Spleen (tissue), 7 donors: ENCODE measurements around the gene CETP.

Experiments
- POLR2A ChIP-seq, 3 donors: fragments of 450-650 bp; IDR thresholded peaks; one replicate each; pipeline ENCODE4 v1.5.1; 2017; ENCODE audit warnings: antibody characterized with exemption in 3 of 3, mild to moderate bottlenecking in 1 of 3
- TF ChIP-seq, protein P1 (sequence below), 11 experiments: fragments of 200-600 bp in 7 of 11; fragments of 450-650 bp in 4 of 11; sonication (generic) in 4 of 11; IDR thresholded peaks in 8 of 11; conservative IDR thresholded peaks in 3 of 11; 1 replicate in 7 of 11; 2 replicates in 4 of 11; pipeline versions ENCODE4 v1.4.0 to v1.8.0; 2016 to 2021; ENCODE audit warnings: antibody characterized with exemption in 11 of 11, inconsistent platforms in 4 of 11, mild to moderate bottlenecking in 1 of 11
- donor health status: DM: no; HTN: no; CAD: no; lungs with moderate emphysema.
- donor health status: DM: no; HTN: no; CAD: no.
- donor health status: DM: no; HTN: no; CAD: no.

DNA sequence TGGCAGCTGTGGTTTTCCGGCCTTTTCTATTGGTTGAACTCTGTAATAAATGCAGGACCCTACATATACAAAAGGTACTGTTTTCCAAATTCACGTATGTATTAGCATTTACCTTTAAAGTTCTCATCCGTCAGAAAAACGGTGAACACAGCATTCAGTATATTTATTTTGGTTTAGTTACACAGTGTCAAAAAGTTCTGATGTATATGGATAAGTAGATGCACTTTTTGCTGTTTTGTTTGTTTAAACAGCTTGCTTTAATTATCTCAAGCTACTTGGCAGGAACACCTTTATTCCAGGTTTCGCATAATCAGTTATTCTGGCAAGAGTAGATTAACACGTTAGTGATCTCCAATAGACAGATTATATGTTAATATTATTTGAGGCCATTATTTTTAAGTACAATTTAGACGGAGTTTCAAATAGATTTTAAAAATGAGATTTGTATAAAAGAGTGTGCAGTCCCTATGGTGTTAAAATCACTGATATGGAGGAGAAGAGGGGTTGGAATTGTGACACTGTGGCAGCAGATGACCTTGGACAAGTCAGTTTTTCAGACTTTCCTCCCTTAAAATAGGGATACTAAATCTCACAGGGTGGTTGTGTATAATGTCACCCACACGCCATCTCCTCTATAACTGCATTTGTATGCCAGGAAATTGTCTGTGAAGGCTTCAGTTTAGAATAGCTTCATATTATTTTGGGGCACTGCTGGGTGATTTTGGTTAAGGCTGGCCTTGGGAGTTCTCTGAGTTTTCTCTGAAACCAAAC is 27.7 kb upstream of the CETP start:
- TF ChIP-seq POLR2A (IDR thresholded peaks at IDR 0.05) = no peak
- TF ChIP-seq, protein P1, sequence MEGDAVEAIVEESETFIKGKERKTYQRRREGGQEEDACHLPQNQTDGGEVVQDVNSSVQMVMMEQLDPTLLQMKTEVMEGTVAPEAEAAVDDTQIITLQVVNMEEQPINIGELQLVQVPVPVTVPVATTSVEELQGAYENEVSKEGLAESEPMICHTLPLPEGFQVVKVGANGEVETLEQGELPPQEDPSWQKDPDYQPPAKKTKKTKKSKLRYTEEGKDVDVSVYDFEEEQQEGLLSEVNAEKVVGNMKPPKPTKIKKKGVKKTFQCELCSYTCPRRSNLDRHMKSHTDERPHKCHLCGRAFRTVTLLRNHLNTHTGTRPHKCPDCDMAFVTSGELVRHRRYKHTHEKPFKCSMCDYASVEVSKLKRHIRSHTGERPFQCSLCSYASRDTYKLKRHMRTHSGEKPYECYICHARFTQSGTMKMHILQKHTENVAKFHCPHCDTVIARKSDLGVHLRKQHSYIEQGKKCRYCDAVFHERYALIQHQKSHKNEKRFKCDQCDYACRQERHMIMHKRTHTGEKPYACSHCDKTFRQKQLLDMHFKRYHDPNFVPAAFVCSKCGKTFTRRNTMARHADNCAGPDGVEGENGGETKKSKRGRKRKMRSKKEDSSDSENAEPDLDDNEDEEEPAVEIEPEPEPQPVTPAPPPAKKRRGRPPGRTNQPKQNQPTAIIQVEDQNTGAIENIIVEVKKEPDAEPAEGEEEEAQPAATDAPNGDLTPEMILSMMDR (IDR thresholded peaks at IDR 0.05 in 8 of 11, conservative IDR thresholded peaks at IDR 0.05 in 3 of 11) = no peak
